HEK293T (cell line): Measurements from ENCODE around the gene SLC5A10.

Experiments
- BHLHE40 ChIP-seq: fragments of 450-650 bp; IDR thresholded peaks from 2 replicates; pipeline ENCODE4 v1.6.1; 2016; ENCODE audit warnings: mild to moderate bottlenecking, moderate library complexity, borderline replicate concordance
- CTBP1 ChIP-seq: fragments of 450-650 bp; IDR thresholded peaks from 2 replicates; pipeline ENCODE4 v1.6.1; 2016; ENCODE audit warnings: borderline replicate concordance
- FOXA1 ChIP-seq: fragments of 450-650 bp; IDR thresholded peaks from 2 replicates; pipeline ENCODE4 v1.6.1; 2016; ENCODE audit warnings: mild to moderate bottlenecking
- FOXK2 ChIP-seq: fragments of 450-650 bp; IDR thresholded peaks from 2 replicates; pipeline ENCODE4 v1.6.1; 2016; ENCODE audit warnings: mild to moderate bottlenecking
- FOXM1 ChIP-seq: fragments of 450-650 bp; IDR thresholded peaks from 2 replicates; pipeline ENCODE4 v1.6.1; 2017; ENCODE audit warnings: mild to moderate bottlenecking, borderline replicate concordance
- HDGF ChIP-seq: fragments of 450-650 bp; IDR thresholded peaks from 2 replicates; pipeline ENCODE4 v1.6.1; 2017; ENCODE audit warnings: antibody characterized with exemption, borderline replicate concordance
- L3MBTL2 ChIP-seq: fragments of 450-650 bp; conservative IDR thresholded peaks from 2 replicates; pipeline ENCODE4 v1.6.1; 2016; ENCODE audit warnings: mild to moderate bottlenecking
- LEF1 ChIP-seq: fragments of 450-650 bp; IDR thresholded peaks from 2 replicates; pipeline ENCODE4 v1.6.1; 2017; ENCODE audit warnings: mild to moderate bottlenecking, borderline replicate concordance
- TF ChIP-seq, protein P1 (sequence below): fragments of 450-650 bp; IDR thresholded peaks from 2 replicates; pipeline ENCODE4 v1.6.1; 2016

DNA sequence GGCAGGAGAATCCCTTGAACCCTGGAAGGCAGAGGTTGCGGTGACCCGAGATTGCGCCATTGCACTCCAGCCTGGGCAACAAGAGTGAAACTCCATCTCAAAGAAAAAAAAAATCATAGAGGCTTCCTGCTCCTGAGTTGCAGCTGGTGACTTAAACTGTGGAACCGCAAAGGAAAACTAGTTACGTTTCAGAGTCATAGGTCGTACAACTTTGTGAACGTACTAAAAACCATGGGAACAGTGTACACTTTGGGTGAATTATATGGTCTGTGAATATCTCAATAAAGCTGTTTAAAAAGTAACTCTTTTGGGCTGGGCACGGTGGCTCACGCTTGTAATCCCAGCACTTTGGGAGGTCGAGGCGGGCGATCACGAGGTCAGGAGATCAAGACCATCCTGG is 23.6 kb downstream of the SLC5A10 start:
- TF ChIP-seq BHLHE40 (no peak), CTBP1 (no peak), HDGF (no peak), FOXK2 (no peak), FOXM1 (no peak), FOXA1 (no peak), L3MBTL2 (no peak), LEF1 (no peak)
- TF ChIP-seq, protein P1, sequence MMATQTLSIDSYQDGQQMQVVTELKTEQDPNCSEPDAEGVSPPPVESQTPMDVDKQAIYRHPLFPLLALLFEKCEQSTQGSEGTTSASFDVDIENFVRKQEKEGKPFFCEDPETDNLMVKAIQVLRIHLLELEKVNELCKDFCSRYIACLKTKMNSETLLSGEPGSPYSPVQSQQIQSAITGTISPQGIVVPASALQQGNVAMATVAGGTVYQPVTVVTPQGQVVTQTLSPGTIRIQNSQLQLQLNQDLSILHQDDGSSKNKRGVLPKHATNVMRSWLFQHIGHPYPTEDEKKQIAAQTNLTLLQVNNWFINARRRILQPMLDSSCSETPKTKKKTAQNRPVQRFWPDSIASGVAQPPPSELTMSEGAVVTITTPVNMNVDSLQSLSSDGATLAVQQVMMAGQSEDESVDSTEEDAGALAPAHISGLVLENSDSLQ = no peak
